K562 (cell line): ENCODE results near the gene RFWD3. TPM values are rescaled to one million over a fixed set of nuclear protein-coding genes. Genes with fewer than 3 reads are reported as not detected.

Experiments used
- C11orf30 ChIP-seq: fragments of 450-650 bp; IDR thresholded peaks from 2 replicates; pipeline ENCODE4 v1.6.1; 2016; ENCODE audit warnings: low read depth, mild to moderate bottlenecking
- FOXP1 ChIP-seq: sonication (generic); formaldehyde crosslinking; IDR thresholded peaks from 2 replicates; pipeline ENCODE4 v1.8.0; 2022; ENCODE audit warnings: mild to moderate bottlenecking, missing genetic modification reagents
- HDGF ChIP-seq: fragments of 450-650 bp; IDR thresholded peaks from 2 replicates; pipeline ENCODE4 v1.6.1; 2016
- MBD2 ChIP-seq: sonication (generic); IDR thresholded peaks from 2 replicates; pipeline ENCODE4 v1.6.1; 2016; ENCODE audit warnings: low read depth, borderline replicate concordance
- MYC ChIP-seq, 2 experiments: fragments of 250-450 bp in 1 of 2; sonication (Bioruptor Pico) in 1 of 2; IDR thresholded peaks; 2 replicates each; pipeline versions ENCODE4 v1.5.1 to v1.6.1; 2012 to 2021; ENCODE audit warnings: low read depth in 2 of 2, borderline replicate concordance in 1 of 2, improper control_type of control experiment in 1 of 2, low read length in 1 of 2, mild to moderate bottlenecking in 1 of 2, moderate library complexity in 1 of 2
- NCOA6 ChIP-seq: fragments of 450-650 bp; IDR thresholded peaks from 2 replicates; pipeline ENCODE4 v1.6.1; 2017; ENCODE audit warnings: mild to moderate bottlenecking
- SMAD1 ChIP-seq: fragments of 150-350 bp; IDR thresholded peaks from 2 replicates; pipeline ENCODE4 v1.6.1; 2014; ENCODE audit warnings: low read length, low read depth; ENCODE audit not compliant: partially characterized antibody
- SRSF7 ChIP-seq: fragments of 200-400 bp; formaldehyde crosslinking; optimal IDR thresholded peaks from 2 replicates; pipeline ENCODE3; 2017; ENCODE audit warnings: mild to moderate bottlenecking, low read depth, low read length
- TEAD4 ChIP-seq, 2 experiments: sonication (generic) in 1 of 2; formaldehyde crosslinking in 1 of 2; IDR thresholded peaks; 2 replicates each; pipeline versions ENCODE4 v1.6.1 to v1.8.0; 2012 to 2022; ENCODE audit warnings: borderline replicate concordance in 1 of 2, inconsistent platforms in 1 of 2, low read length in 1 of 2, mild to moderate bottlenecking in 1 of 2, missing genetic modification reagents in 1 of 2
- U2AF2 ChIP-seq: fragments of 200-400 bp; formaldehyde crosslinking; optimal IDR thresholded peaks from 2 replicates; pipeline ENCODE3; 2017; ENCODE audit warnings: low read depth, mild to moderate bottlenecking, low read length
- ZNF668 ChIP-seq: fragments of 250-450 bp; sonication (Bioruptor Pico); IDR thresholded peaks from 2 replicates; pipeline ENCODE4 v1.8.0; 2022; ENCODE audit warnings: mild to moderate bottlenecking, inconsistent platforms
- polyA plus RNA-seq, 8 experiments: library from polyadenylated mRNA; depleted of rRNA in 4 of 8; stranded (reverse) in 5 of 8; unstranded in 3 of 8; fragments of >200 nt; fragmentation: Nextera tagmentation in 2 of 8; fragmentation: Illumina TruSeq in 1 of 8; extraction: Ambion mirVana in 2 of 8; extraction: Trizol in 1 of 8; gene quantifications; 2 replicates each; pipeline versions ENCODE4 v1.2.1 to v1.2.3, GENCODE V29; 2011 to 2014; ENCODE audit warnings: inconsistent platforms in 1 of 8, missing spikeins in 1 of 8
- total RNA-seq, 7 experiments: library from RNA; depleted of rRNA in 6 of 7; stranded (reverse); fragments of >200 nt in 6 of 7; fragmentation: Illumina TruSeq in 2 of 7; extraction: Trizol in 2 of 7; gene quantifications; 2 replicates each; pipeline versions ENCODE4 v1.2.1 to v1.2.3, GENCODE V29; 2011 to 2021; ENCODE audit warnings: low replicate concordance in 1 of 7
- TF ChIP-seq, protein P1 (sequence below), 2 experiments: IDR thresholded peaks in 1 of 2; conservative IDR thresholded peaks in 1 of 2; 2 replicates each; pipeline ENCODE4 v1.6.1; 2016; ENCODE audit warnings: low read depth in 2 of 2, mild to moderate bottlenecking in 1 of 2, missing compliant biosample characterization in 1 of 2, missing genetic modification characterization in 1 of 2, moderate library complexity in 1 of 2
- TF ChIP-seq, protein P2 (sequence below): fragments of 200-800 bp; sonication (Bioruptor generic); IDR thresholded peaks from 2 replicates; pipeline ENCODE4 v1.6.1; 2016; ENCODE audit warnings: missing genetic modification characterization, missing compliant biosample characterization
- TF ChIP-seq, protein P3 (sequence below): fragments of 450-650 bp; formaldehyde crosslinking; IDR thresholded peaks from 2 replicates; pipeline ENCODE4 v1.4.0; 2022; ENCODE audit warnings: mild to moderate bottlenecking, moderate library complexity
- TF ChIP-seq, protein P4 (sequence below): conservative IDR thresholded peaks from 2 replicates; pipeline ENCODE4 v1.6.1; 2011; ENCODE audit warnings: low read depth, mild to moderate bottlenecking, low read length; ENCODE audit not compliant: control insufficient read depth

Gene RFWD3
- total and polyA plus RNA-seq, 9 of the 15 experiments (the other 6 are each of a cell fraction or from before 2014, with no cell fraction given), result 20.8 to 121 (median 79.0) TPM

DNA sequence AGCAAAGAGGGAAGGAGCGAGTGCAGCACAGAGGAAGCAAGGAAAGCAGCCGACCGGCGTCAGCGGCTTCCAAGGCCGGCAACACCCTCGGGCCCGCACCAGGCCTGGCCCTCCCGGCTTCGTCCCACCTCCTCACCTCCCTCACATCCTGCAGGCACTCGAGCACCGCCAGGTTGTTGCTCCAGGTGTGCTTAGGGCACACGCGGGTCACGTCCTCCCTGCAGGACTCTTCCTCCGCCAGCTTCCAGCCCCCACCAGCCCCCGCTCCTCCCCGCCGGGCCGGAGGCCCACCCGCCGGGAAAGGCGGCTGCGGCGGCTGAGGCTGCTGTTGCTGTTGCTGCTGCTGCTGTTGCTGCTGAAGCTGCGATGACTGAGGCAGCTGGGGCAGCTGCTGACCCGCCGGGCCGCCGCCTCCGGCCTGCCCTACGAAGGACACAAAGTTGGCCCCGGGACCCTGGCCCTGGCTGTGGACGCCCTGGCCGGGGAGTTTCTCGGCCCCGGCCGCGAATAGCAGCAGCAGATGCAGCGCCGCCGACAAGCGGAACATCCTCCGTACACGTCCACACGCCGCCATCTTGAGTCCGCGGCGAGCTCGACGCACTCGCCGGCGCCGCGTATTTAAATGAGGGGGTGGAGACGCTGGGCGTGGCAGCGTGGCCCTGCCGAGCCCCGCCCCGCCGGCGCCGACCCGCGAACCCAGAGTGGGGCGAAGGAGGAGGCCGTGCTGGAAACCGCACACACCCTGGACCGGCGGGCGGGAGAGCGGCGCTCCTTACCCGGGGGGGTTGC, 60.0 kb downstream of the RFWD3 start, which contains the start of gene GLG1 (continued):
- TF ChIP-seq U2AF2 (no peak), MYC (IDR thresholded peaks at IDR 0.05; ENCODE audit: low read depth, low read length) (peak; percentile 28; the same call in 1 of the 2 replicates), MYC (CRISPR knock-in tag; IDR thresholded peaks at IDR 0.05; ENCODE audit: borderline replicate concordance, low read depth) (0 out of 2 replicates have a peak, but pooled peaks have one; percentile 65), FOXP1 (CRISPR knock-in tag) (peak; percentile 91), TEAD4 (IDR thresholded peaks at IDR 0.05; ENCODE audit: low read length) (no peak), TEAD4 (CRISPR knock-in tag; IDR thresholded peaks at IDR 0.05; ENCODE audit: borderline replicate concordance) (0 out of 2 replicates have a peak, but pooled peaks have one; percentile 40), SMAD1 (peak; percentile 45), SRSF7 (no peak), NCOA6 (0 out of 2 replicates have a peak, but pooled peaks have one; percentile 47), C11orf30 (no peak), HDGF (no peak), MBD2 (peak; percentile 57; the same call in 1 of the 2 replicates), ZNF668 (CRISPR knock-in tag) (no peak)
- TF ChIP-seq, protein P1, sequence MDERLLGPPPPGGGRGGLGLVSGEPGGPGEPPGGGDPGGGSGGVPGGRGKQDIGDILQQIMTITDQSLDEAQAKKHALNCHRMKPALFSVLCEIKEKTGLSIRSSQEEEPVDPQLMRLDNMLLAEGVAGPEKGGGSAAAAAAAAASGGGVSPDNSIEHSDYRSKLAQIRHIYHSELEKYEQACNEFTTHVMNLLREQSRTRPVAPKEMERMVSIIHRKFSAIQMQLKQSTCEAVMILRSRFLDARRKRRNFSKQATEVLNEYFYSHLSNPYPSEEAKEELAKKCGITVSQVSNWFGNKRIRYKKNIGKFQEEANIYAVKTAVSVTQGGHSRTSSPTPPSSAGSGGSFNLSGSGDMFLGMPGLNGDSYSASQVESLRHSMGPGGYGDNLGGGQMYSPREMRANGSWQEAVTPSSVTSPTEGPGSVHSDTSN (CRISPR knock-in tag; IDR thresholded peaks at IDR 0.05; ENCODE audit: low read depth), result no peak
- TF ChIP-seq, protein P1 (tag; conservative IDR thresholded peaks at IDR 0.05; ENCODE audit: low read depth), result no peak
- TF ChIP-seq, protein P2, sequence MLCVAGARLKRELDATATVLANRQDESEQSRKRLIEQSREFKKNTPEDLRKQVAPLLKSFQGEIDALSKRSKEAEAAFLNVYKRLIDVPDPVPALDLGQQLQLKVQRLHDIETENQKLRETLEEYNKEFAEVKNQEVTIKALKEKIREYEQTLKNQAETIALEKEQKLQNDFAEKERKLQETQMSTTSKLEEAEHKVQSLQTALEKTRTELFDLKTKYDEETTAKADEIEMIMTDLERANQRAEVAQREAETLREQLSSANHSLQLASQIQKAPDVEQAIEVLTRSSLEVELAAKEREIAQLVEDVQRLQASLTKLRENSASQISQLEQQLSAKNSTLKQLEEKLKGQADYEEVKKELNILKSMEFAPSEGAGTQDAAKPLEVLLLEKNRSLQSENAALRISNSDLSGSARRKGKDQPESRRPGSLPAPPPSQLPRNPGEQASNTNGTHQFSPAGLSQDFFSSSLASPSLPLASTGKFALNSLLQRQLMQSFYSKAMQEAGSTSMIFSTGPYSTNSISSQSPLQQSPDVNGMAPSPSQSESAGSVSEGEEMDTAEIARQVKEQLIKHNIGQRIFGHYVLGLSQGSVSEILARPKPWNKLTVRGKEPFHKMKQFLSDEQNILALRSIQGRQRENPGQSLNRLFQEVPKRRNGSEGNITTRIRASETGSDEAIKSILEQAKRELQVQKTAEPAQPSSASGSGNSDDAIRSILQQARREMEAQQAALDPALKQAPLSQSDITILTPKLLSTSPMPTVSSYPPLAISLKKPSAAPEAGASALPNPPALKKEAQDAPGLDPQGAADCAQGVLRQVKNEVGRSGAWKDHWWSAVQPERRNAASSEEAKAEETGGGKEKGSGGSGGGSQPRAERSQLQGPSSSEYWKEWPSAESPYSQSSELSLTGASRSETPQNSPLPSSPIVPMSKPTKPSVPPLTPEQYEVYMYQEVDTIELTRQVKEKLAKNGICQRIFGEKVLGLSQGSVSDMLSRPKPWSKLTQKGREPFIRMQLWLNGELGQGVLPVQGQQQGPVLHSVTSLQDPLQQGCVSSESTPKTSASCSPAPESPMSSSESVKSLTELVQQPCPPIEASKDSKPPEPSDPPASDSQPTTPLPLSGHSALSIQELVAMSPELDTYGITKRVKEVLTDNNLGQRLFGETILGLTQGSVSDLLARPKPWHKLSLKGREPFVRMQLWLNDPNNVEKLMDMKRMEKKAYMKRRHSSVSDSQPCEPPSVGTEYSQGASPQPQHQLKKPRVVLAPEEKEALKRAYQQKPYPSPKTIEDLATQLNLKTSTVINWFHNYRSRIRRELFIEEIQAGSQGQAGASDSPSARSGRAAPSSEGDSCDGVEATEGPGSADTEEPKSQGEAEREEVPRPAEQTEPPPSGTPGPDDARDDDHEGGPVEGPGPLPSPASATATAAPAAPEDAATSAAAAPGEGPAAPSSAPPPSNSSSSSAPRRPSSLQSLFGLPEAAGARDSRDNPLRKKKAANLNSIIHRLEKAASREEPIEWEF (CRISPR knock-in tag), result no peak
- TF ChIP-seq, protein P3, sequence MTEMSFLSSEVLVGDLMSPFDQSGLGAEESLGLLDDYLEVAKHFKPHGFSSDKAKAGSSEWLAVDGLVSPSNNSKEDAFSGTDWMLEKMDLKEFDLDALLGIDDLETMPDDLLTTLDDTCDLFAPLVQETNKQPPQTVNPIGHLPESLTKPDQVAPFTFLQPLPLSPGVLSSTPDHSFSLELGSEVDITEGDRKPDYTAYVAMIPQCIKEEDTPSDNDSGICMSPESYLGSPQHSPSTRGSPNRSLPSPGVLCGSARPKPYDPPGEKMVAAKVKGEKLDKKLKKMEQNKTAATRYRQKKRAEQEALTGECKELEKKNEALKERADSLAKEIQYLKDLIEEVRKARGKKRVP (CRISPR knock-in tag), result no peak
- TF ChIP-seq, protein P4, sequence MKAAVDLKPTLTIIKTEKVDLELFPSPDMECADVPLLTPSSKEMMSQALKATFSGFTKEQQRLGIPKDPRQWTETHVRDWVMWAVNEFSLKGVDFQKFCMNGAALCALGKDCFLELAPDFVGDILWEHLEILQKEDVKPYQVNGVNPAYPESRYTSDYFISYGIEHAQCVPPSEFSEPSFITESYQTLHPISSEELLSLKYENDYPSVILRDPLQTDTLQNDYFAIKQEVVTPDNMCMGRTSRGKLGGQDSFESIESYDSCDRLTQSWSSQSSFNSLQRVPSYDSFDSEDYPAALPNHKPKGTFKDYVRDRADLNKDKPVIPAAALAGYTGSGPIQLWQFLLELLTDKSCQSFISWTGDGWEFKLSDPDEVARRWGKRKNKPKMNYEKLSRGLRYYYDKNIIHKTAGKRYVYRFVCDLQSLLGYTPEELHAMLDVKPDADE, result no peak
